Measurements from ENCODE around the gene MTMR11.
A peak's percentile ranks its signal among the peaks of the same experiment; 100 is the strongest.
"Not testable (repeated sequence)": the region's sequence is repeated elsewhere in the genome, so short reads cannot be mapped to it uniquely, and the experiment has no call there.

The MTMR11 gene

GRCh38 chr1:149962736-149963135 lies 26.1 kb upstream of the MTMR11 start:
- Histone ChIP-seq H3K27me3 (peaks cover 68% of the 10 kb centered on the region), H3K4me3 (ENCODE audit: low read depth in 1 of 2, low read length in 1 of 2) (no peak overlapping the region), H3K4me1 (ENCODE audit: control insufficient read depth in 1 of 2, insufficient read depth in 1 of 2, low read depth in 1 of 2, low read length in 1 of 2) (peaks cover 3 to 9% of the 10 kb centered on the region in 2 experiments), H3K27ac (no peak overlapping the region), H3K9me3 (no peaks in the 10 kb centered on the region), H3K36me3 (no peaks in the 10 kb centered on the region)
- TF ChIP-seq CTCF (IDR thresholded peaks at IDR 0.05): no peak

- TF ChIP-seq CTCF (IDR thresholded peaks at IDR 0.05): peak; percentile 68
- Histone ChIP-seq H3K4me1 (ENCODE audit: control insufficient read depth in 1 of 2, insufficient read depth in 1 of 2, low read depth in 1 of 2, low read length in 1 of 2) (peaks cover 3 to 9% of the 10 kb centered on the region in 2 experiments), H3K36me3 (no peaks in the 10 kb centered on the region), H3K4me3 (ENCODE audit: low read depth in 1 of 2, low read length in 1 of 2) (no peak overlapping the region), H3K27ac (no peak overlapping the region), H3K9me3 (no peaks in the 10 kb centered on the region), H3K27me3 (peaks cover 68% of the 10 kb centered on the region)
Observed at GRCh38 chr1:149962039-149962647, 25.5 kb upstream of the MTMR11 start.

- H3K27ac ChIP-seq; H3K36me3 ChIP-seq; H3K4me1 ChIP-seq (ENCODE audit: control insufficient read depth in 1 of 2, insufficient read depth in 1 of 2, low read depth in 1 of 2, low read length in 1 of 2); H3K9me3 ChIP-seq; H3K4me3 ChIP-seq (ENCODE audit: low read depth in 1 of 2, low read length in 1 of 2): not testable (repeated sequence)
- peaks cover 45% of the 10 kb centered on the region for H3K27me3 ChIP-seq
Observed at GRCh38 chr1:149957548-149957947, 20.9 kb upstream of the MTMR11 start.

- H3K4me1 ChIP-seq (ENCODE audit: control insufficient read depth in 1 of 2, insufficient read depth in 1 of 2, low read depth in 1 of 2, low read length in 1 of 2): no peaks in the 10 kb centered on the region
- no peak overlapping the region for H3K4me3 ChIP-seq (ENCODE audit: low read depth in 1 of 2, low read length in 1 of 2)
- TF ChIP-seq CTCF (IDR thresholded peaks at IDR 0.05): no peak
- H3K27me3 ChIP-seq: peaks cover 28% of the 10 kb centered on the region
- no peaks in the 10 kb centered on the region for H3K36me3 ChIP-seq
- H3K9me3 ChIP-seq: no peaks in the 10 kb centered on the region
- H3K27ac ChIP-seq: no peak overlapping the region
Observed at GRCh38 chr1:149949911-149950310, 13.2 kb upstream of the MTMR11 start.

- H3K36me3 ChIP-seq: no peaks in the 10 kb centered on the region
- no peak overlapping the region for H3K4me3 ChIP-seq (ENCODE audit: low read depth in 1 of 2, low read length in 1 of 2)
- no peaks in the 10 kb centered on the region for H3K4me1 ChIP-seq (ENCODE audit: control insufficient read depth in 1 of 2, insufficient read depth in 1 of 2, low read depth in 1 of 2, low read length in 1 of 2)
- peaks cover 47% of the 10 kb centered on the region for H3K27me3 ChIP-seq
- no peak for TF ChIP-seq CTCF (IDR thresholded peaks at IDR 0.05)
- no peak overlapping the region for H3K27ac ChIP-seq
- H3K9me3 ChIP-seq: no peaks in the 10 kb centered on the region
Observed at GRCh38 chr1:149945206-149945605, 8.5 kb upstream of the MTMR11 start.

- Histone ChIP-seq H3K4me1 (ENCODE audit: control insufficient read depth in 1 of 2, insufficient read depth in 1 of 2, low read depth in 1 of 2, low read length in 1 of 2) (no peaks in the 10 kb centered on the region), H3K27ac (no peak overlapping the region), H3K36me3 (no peaks in the 10 kb centered on the region), H3K9me3 (no peaks in the 10 kb centered on the region), H3K4me3 (ENCODE audit: low read depth in 1 of 2, low read length in 1 of 2) (no peak overlapping the region), H3K27me3 (peaks cover 41% of the 10 kb centered on the region)
- no peak for TF ChIP-seq CTCF (IDR thresholded peaks at IDR 0.05)
Observed at GRCh38 chr1:149942885-149943284, 6.2 kb upstream of the MTMR11 start.

Data from neutrophil (primary cell).